Heart left ventricle (tissue), 13 donors: ENCODE results near the gene CRIP3.

Source experiments
- POLR2A ChIP-seq, 2 donors: fragments of 450-650 bp; IDR thresholded peaks; one replicate each; pipeline ENCODE4 v1.6.1; 2017; ENCODE audit warnings: antibody characterized with exemption in 2 of 2, mild to moderate bottlenecking in 2 of 2, moderate library complexity in 2 of 2
- TF ChIP-seq, protein P1 (sequence below), 12 donors: fragments of 200-600 bp; sonication (generic) in 4 of 12; IDR thresholded peaks; one replicate each; pipeline versions ENCODE4 v1.5.0 to v1.8.0; 2018 to 2022; ENCODE audit warnings: antibody characterized with exemption in 12 of 12, mild to moderate bottlenecking in 5 of 12
- donor health status: ischemic (EF 13 %, LVEDD 7.1; RV severe dilation, severe dysfunction).
- donor health status: DM: no; HTN: yes; CAD: no.
- donor health status: DM: no; HTN: no; CAD: no.
- donor health status: ischemic (EF 25% LVEDD 6.9; RV normal size, moderate dysfunction).
- donor health status: ischemic (EF 25% LVEDD 5.7; RV mildly dilated, moderate dysfunction).
- donor health status: ischemic (EF 35%, LVEDD 5.7; RV mildly dilated, moderate dysfunction).
- donor health status: nonischemic (EF 11% LVEDD 7.7; RV severe dilation, severe dysfunction).
- donor health status: DM: yes; HTN: yes; CAD: no.
- donor health status: PGD.
- donor health status: ischemic (EF 29% LVEDD 5.4; RV normal size, mild dysfunction).
- donor health status: nonischemic (EF 23%, LVEDD 6.1; RV moderate dilation, normal function).

DNA sequence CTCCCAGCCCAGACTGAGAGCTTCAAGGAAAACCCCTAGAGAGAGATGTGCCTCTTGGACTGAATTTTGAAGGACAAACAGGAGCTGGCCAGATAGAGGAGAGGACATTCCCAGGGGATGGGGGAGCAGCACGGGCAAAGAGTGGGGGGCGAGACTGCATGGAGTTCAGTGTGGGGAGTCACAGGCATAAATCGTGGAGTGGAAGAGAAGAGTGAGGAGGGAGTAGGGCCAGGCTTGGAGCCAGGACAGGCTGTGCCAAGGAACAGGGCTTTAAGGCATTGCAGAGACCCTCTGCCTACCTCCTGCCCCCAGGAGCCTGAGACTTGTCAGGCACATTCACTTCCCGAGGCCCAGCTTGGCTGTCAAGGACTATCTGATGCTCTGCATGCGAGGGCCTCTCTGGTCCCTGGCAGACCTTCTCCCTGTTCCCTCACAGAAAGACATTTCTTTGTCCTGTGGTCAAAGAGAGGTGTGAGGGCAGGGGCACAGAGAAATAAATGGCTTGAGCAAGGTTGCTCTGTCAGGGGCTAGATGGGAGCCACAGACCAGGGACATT lies 15.8 kb downstream of the CRIP3 start:
- no peak for TF ChIP-seq POLR2A (IDR thresholded peaks at IDR 0.05)
- TF ChIP-seq, protein P1, sequence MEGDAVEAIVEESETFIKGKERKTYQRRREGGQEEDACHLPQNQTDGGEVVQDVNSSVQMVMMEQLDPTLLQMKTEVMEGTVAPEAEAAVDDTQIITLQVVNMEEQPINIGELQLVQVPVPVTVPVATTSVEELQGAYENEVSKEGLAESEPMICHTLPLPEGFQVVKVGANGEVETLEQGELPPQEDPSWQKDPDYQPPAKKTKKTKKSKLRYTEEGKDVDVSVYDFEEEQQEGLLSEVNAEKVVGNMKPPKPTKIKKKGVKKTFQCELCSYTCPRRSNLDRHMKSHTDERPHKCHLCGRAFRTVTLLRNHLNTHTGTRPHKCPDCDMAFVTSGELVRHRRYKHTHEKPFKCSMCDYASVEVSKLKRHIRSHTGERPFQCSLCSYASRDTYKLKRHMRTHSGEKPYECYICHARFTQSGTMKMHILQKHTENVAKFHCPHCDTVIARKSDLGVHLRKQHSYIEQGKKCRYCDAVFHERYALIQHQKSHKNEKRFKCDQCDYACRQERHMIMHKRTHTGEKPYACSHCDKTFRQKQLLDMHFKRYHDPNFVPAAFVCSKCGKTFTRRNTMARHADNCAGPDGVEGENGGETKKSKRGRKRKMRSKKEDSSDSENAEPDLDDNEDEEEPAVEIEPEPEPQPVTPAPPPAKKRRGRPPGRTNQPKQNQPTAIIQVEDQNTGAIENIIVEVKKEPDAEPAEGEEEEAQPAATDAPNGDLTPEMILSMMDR (IDR thresholded peaks at IDR 0.05): no peak
